ENCODE data around the gene LRRC7. TPM values are rescaled to one million over a fixed set of nuclear protein-coding genes. Genes with fewer than 3 reads are reported as not detected.

LRRC7 gene
- total and polyA plus RNA-seq, 2 of the 8 experiments (the other 6 are each of a cell fraction or from before 2014, with no cell fraction given) = 0.03 to 0.17 TPM

DNA sequence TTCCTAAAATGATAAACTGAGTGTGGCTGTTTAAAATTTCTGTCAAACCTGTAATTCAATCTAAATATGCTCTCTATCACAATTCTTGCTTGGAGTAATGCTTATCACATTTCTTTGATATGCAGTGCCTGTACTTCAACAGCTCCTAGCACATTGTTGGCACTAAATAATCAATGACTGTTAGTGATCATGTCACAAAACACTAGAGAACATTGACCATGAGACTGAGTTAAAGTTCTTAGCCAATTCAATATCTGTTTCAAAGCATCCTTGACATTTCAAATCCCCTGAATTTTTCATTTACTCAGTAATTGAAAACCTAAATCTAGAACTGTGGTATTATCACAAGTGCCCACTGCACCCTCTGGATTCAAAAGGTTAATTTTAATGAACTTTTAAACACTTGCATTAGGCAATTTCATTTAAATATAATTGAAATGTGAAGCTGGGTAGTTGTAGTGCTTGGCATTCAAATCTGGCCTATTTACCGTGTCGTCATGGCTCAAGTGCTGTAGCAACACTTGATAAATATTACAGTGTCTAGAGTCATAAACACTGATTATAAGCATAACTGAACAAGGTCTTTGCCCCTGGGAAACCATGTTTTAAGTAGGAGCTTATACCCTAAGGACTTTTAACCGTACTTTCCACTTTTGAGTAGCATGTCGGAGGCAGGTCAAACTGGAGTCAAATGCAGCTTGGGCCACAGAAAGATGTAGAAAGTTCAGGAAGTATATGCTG lies 143.6 kb downstream of the LRRC7 start:
- H4K5ac ChIP-seq (ENCODE audit: insufficient read length, low read depth, low read length) = no peak overlapping the region
- H3K56ac ChIP-seq (replicated peaks; ENCODE audit: insufficient read length, low read depth, low read length) = no peak overlapping the region
- H4K91ac ChIP-seq (replicated peaks; ENCODE audit: insufficient read length, low read length) = no peak overlapping the region
- no peak overlapping the region for H3K27ac ChIP-seq (ENCODE audit: low read depth, low read length)
- no peak overlapping the region for H2BK120ac ChIP-seq (replicated peaks; ENCODE audit: low read depth, low read length)
- H2BK20ac ChIP-seq (ENCODE audit: low read length) = no peak overlapping the region
- no peaks in the 10 kb centered on the region for H3K79me2 ChIP-seq (ENCODE audit: control insufficient read depth in 1 of 2, insufficient read depth in 2 of 2, low read length in 2 of 2)
- H3K4me2 ChIP-seq (ENCODE audit: insufficient read depth in 1 of 2, low read depth in 2 of 2, low read length in 2 of 2) = no peak overlapping the region
- no peak for DNase-seq (ENCODE audit: low read depth in 1 of 2, low spot score in 2 of 2)
- H2AFZ ChIP-seq (ENCODE audit: low read length) = no peak overlapping the region
- WGBS, 2 experiments (ENCODE audit: extremely low coverage in 1 of 2, insufficient coverage in 1 of 2, insufficient read length in 1 of 2, insufficient replicate concordance in 2 of 2, low coverage in 1 of 2, low lambda C conversion rate in 2 of 2, missing lambda C conversion rate in 1 of 2) = 94% methylated on average over 4 of the region's 4 CpGs; no CpG with 5 or more reads in 1 of the 2 experiments
- no peak overlapping the region for H3K23ac ChIP-seq (ENCODE audit: insufficient read length)
- no peaks in the 10 kb centered on the region for H3K27me3 ChIP-seq (replicated peaks in 1 of 4; ENCODE audit: control insufficient read depth in 3 of 4, extremely low read depth in 1 of 4, insufficient read depth in 3 of 4, low read length in 3 of 4)
- no peak overlapping the region for H2BK12ac ChIP-seq (ENCODE audit: low read depth, low read length)
- no peaks in the 10 kb centered on the region for H3K79me1 ChIP-seq (ENCODE audit: low read depth, low read length)
- no peak overlapping the region for H2BK5ac ChIP-seq (ENCODE audit: low read depth, low read length)
- FAIRE-seq = no peak
- POLR2A ChIA-PET (ENCODE audit: partially characterized antibody) = no interaction called here
- no peaks in the 10 kb centered on the region for H3K4me1 ChIP-seq (replicated peaks in 1 of 4; ENCODE audit: control insufficient read depth in 3 of 4, insufficient read depth in 4 of 4, low read length in 3 of 4)
- H3K18ac ChIP-seq (ENCODE audit: extremely low read depth, low read length) = no peak overlapping the region
- no peak overlapping the region for H3K9ac ChIP-seq (replicated peaks in 1 of 4; ENCODE audit: extremely low read depth in 1 of 4, low read depth in 3 of 4, low read length in 3 of 4)
- CTCF ChIA-PET (ENCODE audit: partially characterized antibody) = interaction anchor here (1.2 kb wide), 1 partner anchor 11 kb away, joined by 3 read pairs; no protein-coding TSS in a partner anchor
- no peaks in the 10 kb centered on the region for H3K36me3 ChIP-seq (ENCODE audit: control insufficient read depth in 2 of 4, insufficient read depth in 4 of 4, low read length in 3 of 4)
- H2AK5ac ChIP-seq (ENCODE audit: low read depth, low read length) = no peak overlapping the region
- H2BK15ac ChIP-seq (ENCODE audit: low read length) = no peak overlapping the region
- no peaks in the 10 kb centered on the region for H3K9me3 ChIP-seq (ENCODE audit: insufficient read depth in 2 of 2, low read depth in 1 of 2, low read length in 1 of 2)
- no peak overlapping the region for H4K8ac ChIP-seq (ENCODE audit: extremely low read depth, insufficient read depth, low read length)
- no peak overlapping the region for H3K14ac ChIP-seq (ENCODE audit: insufficient read length)
- H3K4ac ChIP-seq (replicated peaks; ENCODE audit: insufficient read length, low read depth, low read length) = no peak overlapping the region
- no peaks in the 10 kb centered on the region for H4K20me1 ChIP-seq (replicated peaks in 1 of 2; ENCODE audit: control insufficient read depth in 1 of 2, insufficient read depth in 2 of 2, low read length in 2 of 2)
- no peak overlapping the region for H3K4me3 ChIP-seq (ENCODE audit: extremely low read depth in 1 of 4, insufficient read depth in 2 of 4, low read depth in 3 of 4, low read length in 4 of 4)
- H3K23me2 ChIP-seq (ENCODE audit: low read depth, low read length) = no peaks in the 10 kb centered on the region
- TF ChIP-seq SRF (IDR thresholded peaks at IDR 0.05; ENCODE audit: low read depth, low read length) (no peak), HDAC2 (IDR thresholded peaks at IDR 0.05; ENCODE audit: borderline replicate concordance in 1 of 2, low read depth in 2 of 2, low read length in 2 of 2) (no peak)
- TF ChIP-seq, protein P1, sequence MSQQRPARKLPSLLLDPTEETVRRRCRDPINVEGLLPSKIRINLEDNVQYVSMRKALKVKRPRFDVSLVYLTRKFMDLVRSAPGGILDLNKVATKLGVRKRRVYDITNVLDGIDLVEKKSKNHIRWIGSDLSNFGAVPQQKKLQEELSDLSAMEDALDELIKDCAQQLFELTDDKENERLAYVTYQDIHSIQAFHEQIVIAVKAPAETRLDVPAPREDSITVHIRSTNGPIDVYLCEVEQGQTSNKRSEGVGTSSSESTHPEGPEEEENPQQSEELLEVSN (IDR thresholded peaks at IDR 0.05) = no peak
